Measurements from ENCODE around the gene CDKN2A. TPM values are rescaled to one million over a fixed set of nuclear protein-coding genes. Genes with fewer than 3 reads are reported as not detected.

The CDKN2A gene
- total and polyA plus RNA-seq, 8 donors = 0.30 to 1.6 (median 0.75) TPM; not detected in 4

DNA sequence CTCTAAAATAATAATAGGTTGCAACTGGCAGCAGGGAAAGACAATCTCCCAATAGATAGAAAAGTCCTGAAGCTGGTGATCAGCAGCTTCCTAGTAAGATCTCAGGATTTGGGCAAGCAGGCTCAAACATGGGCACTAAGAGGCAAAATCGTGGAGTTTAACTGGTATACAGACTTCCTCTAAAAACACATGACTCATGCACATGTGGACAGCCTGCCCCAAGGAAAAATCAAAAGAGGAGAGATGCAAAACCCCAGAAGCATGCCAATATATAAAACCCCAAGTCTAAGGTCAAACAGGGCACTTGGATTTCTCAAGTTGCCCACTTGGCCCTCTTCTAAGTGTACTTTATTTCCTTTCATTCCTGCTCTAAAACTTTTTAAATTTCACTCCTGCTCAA is 62.8 kb downstream of the CDKN2A start:
- no peaks in the 10 kb centered on the region for H3K9me3 ChIP-seq
- intact Hi-C loops (cut with DNase I) = no loop called here
- no peaks in the 10 kb centered on the region for H3K4me1 ChIP-seq
- no peak overlapping the region for H3K27ac ChIP-seq
- ATAC-seq (no peak), DNase-seq (no peak)
- H3K36me3 ChIP-seq = peaks cover 0 to 7% of the 10 kb centered on the region in 2 donors
- H3K27me3 ChIP-seq = no peaks in the 10 kb centered on the region
- H3K4me3 ChIP-seq = no peak overlapping the region
- TF ChIP-seq, protein P1, sequence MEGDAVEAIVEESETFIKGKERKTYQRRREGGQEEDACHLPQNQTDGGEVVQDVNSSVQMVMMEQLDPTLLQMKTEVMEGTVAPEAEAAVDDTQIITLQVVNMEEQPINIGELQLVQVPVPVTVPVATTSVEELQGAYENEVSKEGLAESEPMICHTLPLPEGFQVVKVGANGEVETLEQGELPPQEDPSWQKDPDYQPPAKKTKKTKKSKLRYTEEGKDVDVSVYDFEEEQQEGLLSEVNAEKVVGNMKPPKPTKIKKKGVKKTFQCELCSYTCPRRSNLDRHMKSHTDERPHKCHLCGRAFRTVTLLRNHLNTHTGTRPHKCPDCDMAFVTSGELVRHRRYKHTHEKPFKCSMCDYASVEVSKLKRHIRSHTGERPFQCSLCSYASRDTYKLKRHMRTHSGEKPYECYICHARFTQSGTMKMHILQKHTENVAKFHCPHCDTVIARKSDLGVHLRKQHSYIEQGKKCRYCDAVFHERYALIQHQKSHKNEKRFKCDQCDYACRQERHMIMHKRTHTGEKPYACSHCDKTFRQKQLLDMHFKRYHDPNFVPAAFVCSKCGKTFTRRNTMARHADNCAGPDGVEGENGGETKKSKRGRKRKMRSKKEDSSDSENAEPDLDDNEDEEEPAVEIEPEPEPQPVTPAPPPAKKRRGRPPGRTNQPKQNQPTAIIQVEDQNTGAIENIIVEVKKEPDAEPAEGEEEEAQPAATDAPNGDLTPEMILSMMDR (IDR thresholded peaks at IDR 0.05) = no peak

DNA sequence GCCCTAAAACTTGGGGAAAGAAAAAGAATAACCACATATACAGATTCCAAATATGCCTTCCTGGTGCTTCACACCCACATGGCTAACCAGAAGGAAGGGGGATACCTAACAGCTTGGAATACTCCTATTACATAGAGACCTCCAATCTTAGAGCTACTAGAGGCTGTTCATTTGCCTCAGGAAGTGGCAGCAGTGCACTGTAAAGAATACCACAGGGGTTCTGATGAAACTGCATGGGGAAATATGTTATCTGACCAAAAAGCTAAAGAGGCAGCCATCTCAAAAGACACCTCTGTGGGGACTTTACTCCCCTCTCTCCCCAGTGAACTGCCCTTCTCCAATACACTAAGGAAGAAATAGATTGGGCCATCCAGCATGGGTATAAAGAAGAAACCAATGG is 66.4 kb downstream of the CDKN2A start:
- no peaks in the 10 kb centered on the region for H3K9me3 ChIP-seq
- intact Hi-C loops (cut with DNase I) = no loop called here
- TF ChIP-seq, protein P1 (IDR thresholded peaks at IDR 0.05) = no peak
- peaks cover 0 to 7% of the 10 kb centered on the region in 2 donors for H3K36me3 ChIP-seq
- no peaks in the 10 kb centered on the region for H3K4me1 ChIP-seq
- ATAC-seq = no peak
- H3K27ac ChIP-seq = no peak overlapping the region
- H3K27me3 ChIP-seq = no peaks in the 10 kb centered on the region
- H3K4me3 ChIP-seq = no peak overlapping the region
- DNase-seq = no peak

DNA sequence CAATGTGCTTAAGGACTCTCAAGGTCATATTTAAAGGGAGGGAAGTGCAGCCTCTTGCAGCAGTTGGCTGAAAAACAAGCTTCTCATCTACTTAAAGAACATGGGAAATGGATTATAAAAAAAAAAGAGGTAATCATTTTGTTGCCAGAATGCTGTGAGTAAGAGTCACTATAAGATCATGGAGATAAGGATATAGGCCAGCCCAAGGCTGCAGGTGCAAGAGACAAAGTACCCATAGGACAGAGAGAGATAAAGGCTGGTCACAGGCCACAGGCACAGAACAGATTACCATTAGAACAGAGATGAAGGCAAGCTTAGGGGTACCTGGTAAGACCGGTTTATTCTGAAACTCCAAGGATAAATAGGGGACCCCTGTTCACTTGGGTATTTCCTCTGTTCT is 70.5 kb downstream of the CDKN2A start:
- Histone ChIP-seq H3K27ac (no peak overlapping the region), H3K4me1 (no peaks in the 10 kb centered on the region), H3K27me3 (no peaks in the 10 kb centered on the region), H3K9me3 (no peaks in the 10 kb centered on the region), H3K4me3 (no peak overlapping the region), H3K36me3 (no peaks in the 10 kb centered on the region)
- TF ChIP-seq, protein P1 (IDR thresholded peaks at IDR 0.05) = no peak
- ATAC-seq (no peak), DNase-seq (no peak)
- intact Hi-C loops (cut with DNase I) = no loop called here

DNA sequence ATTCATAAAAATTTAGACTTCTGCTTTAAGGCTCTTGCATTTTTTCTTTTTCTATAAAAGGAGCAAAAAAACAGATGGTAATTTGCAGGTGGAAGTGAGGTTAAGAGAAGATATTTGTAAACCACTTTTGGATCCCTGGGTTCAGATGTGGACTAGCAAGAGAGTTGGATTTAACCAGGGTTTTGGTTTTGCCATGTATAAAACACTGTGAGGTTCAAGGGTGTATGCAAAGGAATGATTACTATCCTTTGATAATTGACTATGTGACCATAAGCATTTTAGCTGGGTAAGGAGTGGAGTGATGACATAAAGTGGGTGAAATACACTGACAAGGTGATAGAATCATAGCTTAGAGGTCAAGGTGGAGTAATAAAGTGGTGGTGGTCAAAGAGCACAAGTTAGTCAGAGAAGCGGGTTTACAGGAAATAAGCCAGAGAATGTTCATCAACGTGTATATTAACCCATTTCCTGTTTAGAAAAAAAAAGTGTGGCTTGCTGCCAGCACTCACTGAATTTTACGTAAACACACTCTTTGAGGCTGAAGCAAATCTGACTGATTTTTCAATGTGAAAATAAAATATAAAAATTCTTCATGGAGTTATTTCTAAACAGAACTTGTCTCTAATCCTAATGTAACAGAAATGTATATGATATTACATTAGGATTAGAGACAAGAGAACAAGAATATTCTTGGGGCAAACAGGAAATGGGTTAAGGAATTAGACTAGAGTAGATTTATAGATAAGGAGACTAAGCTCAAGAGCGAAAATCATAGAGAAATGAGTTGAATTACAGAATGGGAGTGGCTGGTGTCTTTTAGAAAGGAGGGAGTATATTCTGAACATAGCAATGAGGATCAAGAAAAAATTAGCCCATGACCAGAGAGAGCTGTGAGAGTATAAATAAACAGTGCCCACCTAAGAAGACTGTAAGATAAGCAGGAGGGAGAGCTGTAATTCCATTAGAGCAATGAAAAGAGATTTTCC is 74.5 kb downstream of the CDKN2A start:
- no peaks in the 10 kb centered on the region for H3K27me3 ChIP-seq
- intact Hi-C loops (cut with DNase I) = no loop called here
- TF ChIP-seq, protein P1 (IDR thresholded peaks at IDR 0.05) = no peak
- DNase-seq (peak in 2 of 4 donors; percentile 12 to 15), ATAC-seq (no peak)
- H3K4me1 ChIP-seq = no peaks in the 10 kb centered on the region
- H3K27ac ChIP-seq = no peak overlapping the region
- H3K36me3 ChIP-seq = no peaks in the 10 kb centered on the region
- H3K9me3 ChIP-seq = peaks cover 0 to 7% of the 10 kb centered on the region in 2 donors
- no peak overlapping the region for H3K4me3 ChIP-seq

Other genes starting within 250 kb of the CDKN2A start
- gene MTAP, start 191.8 kb downstream of the CDKN2A start, total RNA-seq = 10 to 100 TPM; 35.6 to 44.6 TPM
- 10 to 100 TPM; 34.0 to 44.0 (median 36.7) TPM for gene MTAP, start 191.8 kb downstream of the CDKN2A start, polyA plus RNA-seq (ENCODE audit: insufficient read length in 6 of 6)
- gene CDKN2B-AS1, start 399 bp upstream of the CDKN2A start, total RNA-seq = 1 to 10 TPM in 1 of 2 donors, under 1 TPM in 1; 0.58 to 1.6 TPM
- gene CDKN2B-AS1, start 399 bp upstream of the CDKN2A start, polyA plus RNA-seq (ENCODE audit: insufficient read length in 6 of 6) = under 1 TPM; 0.18 to 0.41 (median 0.28) TPM
- gene CDKN2B, start 14.9 kb upstream of the CDKN2A start, total RNA-seq = 10 to 100 TPM; 17.0 to 75.6 TPM
- under 1 TPM in 5 of 6 donors, not detected in 1; 0.06 to 0.15 (median 0.10) TPM for gene CDKN2B, start 14.9 kb upstream of the CDKN2A start, polyA plus RNA-seq (ENCODE audit: insufficient read length in 6 of 6)